Suppressor macrophage (primary cell): Measurements from ENCODE around the gene TBC1D1.
A peak's percentile ranks its signal among the peaks of the same experiment; 100 is the strongest.

Experiments
- DNase-seq, 4 experiments: peaks; one replicate each; pipeline ENCODE4 v3.0.0-alpha.2; 2020 to 2022

Gene TBC1D1

GRCh38 chr4:38106311-38106710 lies 215.4 kb downstream of the TBC1D1 start:
- DNase-seq, result peak in 1 of 4 experiments; percentile 17

GRCh38 chr4:38106886-38107514 lies 216.1 kb downstream of the TBC1D1 start:
- no peak for DNase-seq

DNA sequence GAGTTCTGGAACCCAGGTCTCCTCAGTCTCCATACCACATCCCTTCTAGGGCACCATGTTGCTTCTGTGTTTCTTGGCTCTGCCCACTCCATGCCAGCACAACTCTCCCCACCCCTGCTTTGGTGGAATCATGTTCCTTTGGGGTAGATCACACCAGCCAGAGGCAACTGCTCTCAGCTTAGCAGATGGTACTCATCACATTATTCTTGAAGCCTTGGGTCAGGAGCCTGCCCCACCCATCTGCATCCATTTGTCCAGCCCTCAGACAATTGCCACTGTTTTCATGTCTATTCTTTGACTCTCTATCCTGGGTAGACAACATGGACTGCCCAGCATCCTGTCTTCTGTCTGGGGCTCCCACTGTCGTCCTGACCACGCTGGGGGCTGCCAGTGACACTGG lies 216.9 kb downstream of the TBC1D1 start:
- no peak for DNase-seq

GRCh38 chr4:38109370-38109769 lies 218.5 kb downstream of the TBC1D1 start:
- DNase-seq, result peak; percentile 49 to 72 (median 67)

- no peak for DNase-seq
Observed at GRCh38 chr4:38109896-38110295, 219.0 kb downstream of the TBC1D1 start.

DNA sequence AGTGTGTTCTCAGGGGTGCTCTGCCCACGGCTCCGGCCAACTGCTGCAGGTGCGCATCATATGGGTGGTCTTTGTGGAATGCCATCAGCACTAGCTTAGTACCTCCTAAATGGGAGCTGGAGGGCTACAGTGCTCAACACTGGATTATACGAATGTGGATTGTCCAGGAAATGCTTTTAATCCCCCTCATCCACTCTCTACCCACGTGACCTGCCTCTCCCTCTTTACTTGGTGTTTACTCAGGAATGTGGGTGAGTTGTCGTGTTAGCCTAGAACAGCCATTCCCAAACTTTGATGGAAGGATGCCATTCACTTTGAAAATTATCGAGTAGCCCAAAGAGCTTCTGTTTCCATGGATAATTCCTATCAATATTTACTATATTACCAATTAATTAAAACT lies 220.1 kb downstream of the TBC1D1 start:
- DNase-seq, result no peak

DNA sequence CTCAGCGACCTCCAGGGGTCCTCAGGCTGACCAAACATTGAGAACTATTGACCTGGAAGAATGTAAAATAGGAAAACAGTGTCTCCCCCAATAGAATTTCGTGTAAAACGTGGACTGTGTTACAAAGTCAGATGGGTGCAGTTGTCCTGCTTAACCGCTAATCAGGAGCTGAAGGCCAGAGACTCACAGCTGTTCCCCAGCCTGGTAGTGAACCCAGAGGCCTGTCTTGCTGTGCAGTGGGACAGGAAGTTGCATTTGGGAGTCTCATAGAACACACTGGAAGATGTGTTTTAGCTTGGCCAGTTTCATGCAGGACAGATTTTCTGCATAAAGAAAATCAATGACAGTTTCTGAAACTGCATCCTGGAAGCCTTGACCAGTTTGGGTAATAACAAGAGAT lies 220.8 kb downstream of the TBC1D1 start:
- no peak for DNase-seq

GRCh38 chr4:38113132-38113531 lies 222.2 kb downstream of the TBC1D1 start:
- no peak for DNase-seq

DNA sequence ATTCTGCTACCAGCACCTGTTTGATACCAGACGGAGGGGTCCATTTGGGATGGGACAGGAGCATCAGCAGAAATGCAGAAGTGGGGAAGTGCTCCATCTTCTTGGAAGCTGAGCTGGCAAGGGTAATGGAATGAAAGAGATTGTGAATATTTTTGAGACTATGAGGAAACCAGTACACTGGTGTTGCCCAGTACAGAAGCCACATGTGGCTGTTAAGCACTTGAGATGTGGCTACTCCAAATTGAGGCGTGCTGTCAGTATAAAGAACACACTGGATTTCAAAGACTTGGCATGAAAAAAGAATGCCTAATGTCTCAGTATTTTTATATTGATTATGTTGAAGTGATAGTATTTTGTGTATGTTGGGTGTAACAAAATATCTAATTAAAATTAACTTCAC lies 222.7 kb downstream of the TBC1D1 start:
- no peak for DNase-seq

DNA sequence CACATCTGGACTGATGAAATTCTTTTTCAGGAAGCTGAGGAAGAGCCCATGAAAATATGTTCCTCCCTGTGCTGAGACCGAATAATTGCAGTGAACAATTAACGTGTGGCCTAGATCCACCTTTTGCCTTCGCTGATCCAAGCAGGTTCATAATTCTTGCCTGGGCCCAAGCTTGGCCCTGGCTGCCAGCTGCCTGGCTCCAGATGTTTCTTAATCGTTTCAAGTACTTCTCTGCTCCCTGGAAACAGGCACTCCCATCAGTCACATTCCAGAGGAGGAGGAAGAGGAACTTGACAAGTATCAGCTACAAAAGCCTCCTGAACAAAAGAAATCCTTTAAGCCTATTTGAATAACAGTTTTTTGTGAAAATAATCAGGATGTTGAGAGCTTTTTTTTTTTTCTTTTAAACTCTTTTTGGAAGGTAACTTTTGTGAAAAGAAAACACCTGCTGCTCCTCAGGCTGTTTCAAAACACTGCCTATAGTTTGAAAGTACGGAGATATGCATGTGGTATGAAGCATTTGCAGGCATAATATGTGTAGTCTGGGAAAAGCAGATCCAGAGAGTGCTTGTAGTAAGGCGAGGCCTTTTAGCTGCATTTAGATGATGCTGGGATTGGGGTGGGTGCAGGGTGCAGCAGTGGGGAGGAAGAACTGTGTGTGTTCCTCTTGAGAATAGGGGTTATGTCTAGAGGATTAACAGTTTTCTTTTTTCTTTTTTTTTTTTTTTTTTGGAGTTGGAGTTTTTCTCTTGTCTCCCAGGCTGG lies 223.7 kb downstream of the TBC1D1 start:
- DNase-seq, result peak; percentile 26 to 64 (median 60)

DNA sequence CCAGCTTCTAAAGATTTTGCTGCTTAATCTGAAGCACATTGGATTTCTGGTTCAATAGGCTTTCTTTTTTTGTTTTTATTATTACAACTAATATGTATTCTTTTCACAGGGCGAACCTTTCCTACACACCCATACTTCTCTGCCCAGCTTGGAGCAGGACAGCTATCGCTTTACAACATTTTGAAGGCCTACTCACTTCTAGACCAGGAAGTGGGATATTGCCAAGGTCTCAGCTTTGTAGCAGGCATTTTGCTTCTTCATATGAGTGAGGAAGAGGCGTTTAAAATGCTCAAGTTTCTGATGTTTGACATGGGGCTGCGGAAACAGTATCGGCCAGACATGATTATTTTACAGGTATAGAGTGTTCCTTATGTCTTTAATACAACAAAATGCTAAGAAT lies 224.7 kb downstream of the TBC1D1 start:
- no peak for DNase-seq

- DNase-seq, result peak; percentile 51 to 76 (median 70)
Observed at GRCh38 chr4:38117591-38117990, 226.7 kb downstream of the TBC1D1 start.

- DNase-seq, result no peak
Observed at GRCh38 chr4:38119668-38120385, 228.9 kb downstream of the TBC1D1 start.

GRCh38 chr4:38120772-38121171 lies 229.9 kb downstream of the TBC1D1 start:
- DNase-seq, result no peak

DNA sequence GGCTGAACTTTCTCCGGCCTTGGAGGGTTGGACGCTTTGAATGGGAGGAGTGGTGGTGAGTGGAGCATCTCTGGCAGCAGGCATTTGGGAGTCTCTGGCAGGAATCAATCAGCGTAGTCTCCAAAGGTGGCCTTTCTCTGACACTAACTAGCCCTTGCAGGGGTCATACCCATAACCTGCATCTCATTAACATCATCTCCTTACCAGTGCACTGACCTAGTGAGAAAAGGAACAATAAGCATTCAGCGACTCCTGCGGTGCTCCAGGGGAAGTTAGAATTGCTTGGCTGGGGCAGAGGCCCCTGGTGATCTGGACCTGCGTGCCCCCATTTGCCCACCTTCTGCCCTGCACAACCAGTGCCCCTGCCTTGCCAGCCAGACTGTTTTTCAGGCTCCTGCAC lies 231.2 kb downstream of the TBC1D1 start:
- DNase-seq, result no peak

DNA sequence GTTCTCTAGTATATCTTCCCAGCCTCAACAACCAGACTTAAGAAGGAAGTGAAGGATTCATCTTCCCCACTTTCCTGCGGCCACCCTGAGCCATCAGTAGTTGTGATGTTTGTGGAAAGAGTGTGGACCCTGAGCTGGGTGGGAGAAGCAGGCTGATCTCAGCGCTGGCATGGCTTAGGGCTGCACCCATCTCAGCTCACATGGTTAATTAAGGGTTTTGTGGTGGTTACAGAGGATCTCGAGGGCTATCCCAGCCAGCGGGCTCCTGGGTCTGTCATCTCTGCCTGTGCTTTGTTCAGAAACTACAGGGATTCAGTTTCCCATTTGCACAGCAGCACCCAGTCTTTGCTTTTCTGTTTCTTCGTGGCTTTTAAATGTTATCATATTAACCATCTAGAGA lies 232.7 kb downstream of the TBC1D1 start:
- DNase-seq, result no peak

GRCh38 chr4:38124961-38125360 lies 234.1 kb downstream of the TBC1D1 start:
- no peak for DNase-seq

- peak; percentile 58 to 86 (median 70) for DNase-seq
Observed at GRCh38 chr4:38125816-38126215, 234.9 kb downstream of the TBC1D1 start.

GRCh38 chr4:38128478-38129459 lies 237.9 kb downstream of the TBC1D1 start:
- peak; percentile 75 to 94 (median 84) for DNase-seq

- peak in 1 of 4 experiments; percentile 25 for DNase-seq
Observed at GRCh38 chr4:38129460-38130227, 238.8 kb downstream of the TBC1D1 start.

- no peak for DNase-seq
Observed at GRCh38 chr4:38130884-38131283, 240.0 kb downstream of the TBC1D1 start.
